ENCODE measurements around the gene SYT15.
"Not testable (repeated sequence)": the region's sequence is repeated elsewhere in the genome, so short reads cannot be mapped to it uniquely, and the experiment has no call there.

DNA sequence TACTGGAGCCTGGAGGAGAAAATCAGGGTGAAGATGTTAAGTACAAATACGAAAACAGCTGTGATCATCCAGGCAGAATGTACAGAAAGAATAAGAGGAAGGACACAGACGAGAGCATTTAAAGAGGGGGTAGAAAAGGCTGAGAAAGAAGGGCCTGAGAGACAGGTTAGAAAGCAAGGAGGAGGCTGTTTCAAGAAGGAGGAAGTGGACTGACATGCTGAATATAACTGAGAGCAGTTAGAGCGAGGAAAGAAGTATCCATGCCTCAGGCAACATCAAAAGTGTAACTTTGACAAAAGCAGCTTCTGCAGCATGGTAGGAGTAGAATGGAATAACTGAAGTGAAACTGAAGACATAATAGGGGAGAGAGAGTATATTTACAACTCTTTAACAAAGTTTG lies 39.0 kb downstream of the SYT15 start:
- TF ChIP-seq EZH2phosphoT487 (IDR thresholded peaks at IDR 0.05; ENCODE audit: borderline replicate concordance, low read length), result not testable (repeated sequence)
- TF ChIP-seq, protein P1, sequence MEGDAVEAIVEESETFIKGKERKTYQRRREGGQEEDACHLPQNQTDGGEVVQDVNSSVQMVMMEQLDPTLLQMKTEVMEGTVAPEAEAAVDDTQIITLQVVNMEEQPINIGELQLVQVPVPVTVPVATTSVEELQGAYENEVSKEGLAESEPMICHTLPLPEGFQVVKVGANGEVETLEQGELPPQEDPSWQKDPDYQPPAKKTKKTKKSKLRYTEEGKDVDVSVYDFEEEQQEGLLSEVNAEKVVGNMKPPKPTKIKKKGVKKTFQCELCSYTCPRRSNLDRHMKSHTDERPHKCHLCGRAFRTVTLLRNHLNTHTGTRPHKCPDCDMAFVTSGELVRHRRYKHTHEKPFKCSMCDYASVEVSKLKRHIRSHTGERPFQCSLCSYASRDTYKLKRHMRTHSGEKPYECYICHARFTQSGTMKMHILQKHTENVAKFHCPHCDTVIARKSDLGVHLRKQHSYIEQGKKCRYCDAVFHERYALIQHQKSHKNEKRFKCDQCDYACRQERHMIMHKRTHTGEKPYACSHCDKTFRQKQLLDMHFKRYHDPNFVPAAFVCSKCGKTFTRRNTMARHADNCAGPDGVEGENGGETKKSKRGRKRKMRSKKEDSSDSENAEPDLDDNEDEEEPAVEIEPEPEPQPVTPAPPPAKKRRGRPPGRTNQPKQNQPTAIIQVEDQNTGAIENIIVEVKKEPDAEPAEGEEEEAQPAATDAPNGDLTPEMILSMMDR (IDR thresholded peaks at IDR 0.05; ENCODE audit: low read depth, low read length, poor library complexity, severe bottlenecking), result not testable (repeated sequence)
